WTC11 (cell line): ENCODE results near the gene PGGT1B. TPM values are rescaled to one million over a fixed set of nuclear protein-coding genes. Genes with fewer than 3 reads are reported as not detected.

Source experiments
- ATAC-seq: fragments of 200-7000 bp; cut with Tn5 transposase; 2 replicates; pipeline ENCODE4 v1.10.0; 2021; ENCODE audit warnings: mild to moderate bottlenecking, moderate library complexity
- CTCF ChIA-PET: fragments of 300-600 bp; sonication (Branson Sonifier 250); formaldehyde crosslinking; loops from one replicate; lab custom pipeline; 2021; ENCODE audit warnings: antibody characterized with exemption; lab: Charles Lee
- POLR2A ChIA-PET: fragments of 350-600 bp; sonication (Branson Sonifier 250); formaldehyde crosslinking; loops from one replicate; lab custom pipeline; 2021; ENCODE audit warnings: antibody characterized with exemption; lab: Charles Lee
- DNase-seq: peaks from one replicate; pipeline ENCODE4 v3.0.0; 2021; ENCODE audit warnings: low spot score
- H3K27ac Mint-ChIP-seq: 2 replicates; pipeline ENCODE4 v1.8.0; 2021; ENCODE audit warnings: mixed read lengths
- H3K27me3 Mint-ChIP-seq: 2 replicates; pipeline ENCODE4 v1.8.0; 2021; ENCODE audit warnings: low read depth, mild to moderate bottlenecking, moderate library complexity, mixed read lengths
- H3K36me3 Mint-ChIP-seq: 2 replicates; pipeline ENCODE4 v1.8.0; 2021; ENCODE audit warnings: mixed read lengths
- H3K4me1 Mint-ChIP-seq: 2 replicates; pipeline ENCODE4 v1.8.0; 2022; ENCODE audit warnings: mixed read lengths
- H3K4me3 Mint-ChIP-seq: 2 replicates; pipeline ENCODE4 v1.8.0; 2021; ENCODE audit warnings: mild to moderate bottlenecking, moderate library complexity, mixed read lengths
- H3K9me3 Mint-ChIP-seq: 2 replicates; pipeline ENCODE4 v1.8.0; 2021; ENCODE audit warnings: mixed read lengths
- AR ChIP-seq: fragments of 250-450 bp; sonication (Bioruptor Pico); IDR thresholded peaks from 2 replicates; pipeline ENCODE4 v1.9.0; 2021; ENCODE audit warnings: mild to moderate bottlenecking
- ATF3 ChIP-seq: sonication (generic); formaldehyde crosslinking; conservative IDR thresholded peaks from 2 replicates; pipeline ENCODE4 v1.8.1; 2022; ENCODE audit warnings: mild to moderate bottlenecking, missing genetic modification reagents
- CBFB ChIP-seq: sonication (generic); formaldehyde crosslinking; IDR thresholded peaks from 2 replicates; pipeline ENCODE4 v1.8.1; 2022; ENCODE audit warnings: mild to moderate bottlenecking, low read depth, missing genetic modification reagents
- CTCF ChIP-seq: fragments of 200-600 bp; IDR thresholded peaks from 2 replicates; pipeline ENCODE4 v1.8.0; 2022; ENCODE audit warnings: antibody characterized with exemption
- E2F4 ChIP-seq: sonication (generic); formaldehyde crosslinking; IDR thresholded peaks from 2 replicates; pipeline ENCODE4 v1.8.1; 2022; ENCODE audit warnings: low read depth, mild to moderate bottlenecking, moderate library complexity, missing genetic modification reagents, borderline replicate concordance
- FOXP4 ChIP-seq: sonication (generic); formaldehyde crosslinking; IDR thresholded peaks from 2 replicates; pipeline ENCODE4 v1.8.0; 2022; ENCODE audit warnings: mild to moderate bottlenecking, missing genetic modification reagents
- IRF1 ChIP-seq: sonication (generic); formaldehyde crosslinking; IDR thresholded peaks from 2 replicates; pipeline ENCODE4 v1.8.0; 2023; ENCODE audit warnings: missing genetic modification reagents
- MYBL2 ChIP-seq: sonication (generic); formaldehyde crosslinking; IDR thresholded peaks from 2 replicates; pipeline ENCODE4 v1.8.1; 2023; ENCODE audit warnings: mild to moderate bottlenecking, moderate library complexity, missing genetic modification reagents
- NFE2L1 ChIP-seq: sonication (generic); formaldehyde crosslinking; IDR thresholded peaks from 2 replicates; pipeline ENCODE4 v1.8.1; 2023; ENCODE audit warnings: missing genetic modification reagents
- PRDM15 ChIP-seq: sonication (generic); formaldehyde crosslinking; IDR thresholded peaks from 2 replicates; pipeline ENCODE4 v1.8.0; 2022; ENCODE audit warnings: missing genetic modification reagents
- PRRX2 ChIP-seq: fragments of 250-450 bp; sonication (Bioruptor Pico); IDR thresholded peaks from 2 replicates; pipeline ENCODE4 v1.8.0; 2021; ENCODE audit warnings: mild to moderate bottlenecking
- RELA ChIP-seq: sonication (generic); formaldehyde crosslinking; IDR thresholded peaks from 2 replicates; pipeline ENCODE4 v1.8.1; 2022; ENCODE audit warnings: missing genetic modification reagents, mild to moderate bottlenecking, borderline replicate concordance
- SMAD4 ChIP-seq: sonication (generic); formaldehyde crosslinking; IDR thresholded peaks from 2 replicates; pipeline ENCODE4 v1.8.0; 2022; ENCODE audit warnings: mild to moderate bottlenecking, missing genetic modification reagents
- ZNF138 ChIP-seq: sonication (generic); formaldehyde crosslinking; conservative IDR thresholded peaks from 2 replicates; pipeline ENCODE4 v1.8.1; 2022; ENCODE audit warnings: mild to moderate bottlenecking, moderate library complexity, missing genetic modification reagents
- ZNF219 ChIP-seq: sonication (generic); formaldehyde crosslinking; IDR thresholded peaks from 2 replicates; pipeline ENCODE4 v1.8.0; 2023; ENCODE audit warnings: missing genetic modification reagents, mild to moderate bottlenecking, borderline replicate concordance
- ZNF232 ChIP-seq: sonication (generic); formaldehyde crosslinking; IDR thresholded peaks from 2 replicates; pipeline ENCODE4 v1.8.0; 2022; ENCODE audit warnings: mild to moderate bottlenecking, missing genetic modification reagents
- ZNF532 ChIP-seq: fragments of 250-450 bp; sonication (Bioruptor Pico); IDR thresholded peaks from 2 replicates; pipeline ENCODE4 v1.9.0; 2021; ENCODE audit warnings: mild to moderate bottlenecking, borderline replicate concordance
- total RNA-seq: library from RNA; stranded (reverse); gene quantifications from 3 replicates; pipeline ENCODE4 v1.2.3, GENCODE V29; 2021

The PGGT1B gene
- total RNA-seq, 1 experiment from 2014 or later = 43.0 TPM

GRCh38 chr5:115166744-115167393 lies 95.8 kb downstream of the PGGT1B start:
- no peak for DNase-seq
- H3K36me3 Mint-ChIP-seq = peaks cover 64% of the 10 kb centered on the region
- no peak overlapping the region for H3K4me3 Mint-ChIP-seq
- peaks cover 48% of the 10 kb centered on the region for H3K9me3 Mint-ChIP-seq
- H3K27me3 Mint-ChIP-seq = peaks cover 33% of the 10 kb centered on the region
- POLR2A ChIA-PET = no interaction called here
- no peak overlapping the region for H3K27ac Mint-ChIP-seq
- ATAC-seq = no peak
- CTCF ChIA-PET = no interaction called here
- H3K4me1 Mint-ChIP-seq = peaks cover 14% of the 10 kb centered on the region
- TF ChIP-seq ATF3 (CRISPR knock-in tag) (no peak), CBFB (CRISPR knock-in tag) (no peak), E2F4 (no peak), ZNF232 (CRISPR knock-in tag) (no peak), ZNF138 (CRISPR knock-in tag) (no peak), NFE2L1 (CRISPR knock-in tag) (no peak), ZNF219 (CRISPR knock-in tag) (no peak)

GRCh38 chr5:115165790-115166189 lies 96.9 kb downstream of the PGGT1B start:
- no peak overlapping the region for H3K4me3 Mint-ChIP-seq
- H3K27me3 Mint-ChIP-seq = peaks cover 22% of the 10 kb centered on the region
- no peak overlapping the region for H3K27ac Mint-ChIP-seq
- POLR2A ChIA-PET = no interaction called here
- peaks cover 9% of the 10 kb centered on the region for H3K4me1 Mint-ChIP-seq
- peaks cover 48% of the 10 kb centered on the region for H3K9me3 Mint-ChIP-seq
- H3K36me3 Mint-ChIP-seq = peaks cover 67% of the 10 kb centered on the region
- no peak for DNase-seq
- CTCF ChIA-PET = no interaction called here
- no peak for ATAC-seq
- no peak for TF ChIP-seq PRDM15 (CRISPR knock-in tag)
- no peak for TF ChIP-seq IRF1 (CRISPR knock-in tag)
- no peak for TF ChIP-seq RELA (CRISPR knock-in tag)
- TF ChIP-seq FOXP4 (CRISPR knock-in tag) = no peak
- no peak for TF ChIP-seq PRRX2 (CRISPR knock-in tag)
- no peak for TF ChIP-seq CTCF
- no peak for TF ChIP-seq AR (CRISPR knock-in tag)
- TF ChIP-seq ZNF532 (CRISPR knock-in tag) = no peak
- no peak for TF ChIP-seq MYBL2
- no peak for TF ChIP-seq SMAD4 (CRISPR knock-in tag)
